GM18508 (cell line): Measurements from ENCODE around the gene KCNK1.

Experiments
- ATAC-seq: cut with Tn5 transposase; IDR thresholded peaks from one replicate; pipeline ENCODE4 v1.9.1; 2021; ENCODE audit warnings: moderate number of reproducible peaks; ENCODE audit not compliant: insufficient read depth, unreplicated experiment

Gene KCNK1

GRCh38 chr1:233689748-233690254 lies 75.9 kb downstream of the KCNK1 start:
- ATAC-seq = no peak

- ATAC-seq = no peak
Observed at GRCh38 chr1:233695901-233696300, 82.0 kb downstream of the KCNK1 start.

GRCh38 chr1:233700338-233700737 lies 86.4 kb downstream of the KCNK1 start:
- ATAC-seq = no peak

- no peak for ATAC-seq
Observed at GRCh38 chr1:233704170-233704897, 90.4 kb downstream of the KCNK1 start.

GRCh38 chr1:233704898-233705723 lies 91.2 kb downstream of the KCNK1 start:
- no peak for ATAC-seq

- no peak for ATAC-seq
Observed at GRCh38 chr1:233707153-233707879, 93.4 kb downstream of the KCNK1 start.

- no peak for ATAC-seq
Observed at GRCh38 chr1:233707880-233708815, 94.2 kb downstream of the KCNK1 start.

- ATAC-seq = no peak
Observed at GRCh38 chr1:233710031-233710430, 96.1 kb downstream of the KCNK1 start.

- ATAC-seq = no peak
Observed at GRCh38 chr1:233710507-233710906, 96.6 kb downstream of the KCNK1 start.

GRCh38 chr1:233714631-233715217 lies 100.8 kb downstream of the KCNK1 start:
- ATAC-seq = no peak

- ATAC-seq = no peak
Observed at GRCh38 chr1:233718057-233718456, 104.2 kb downstream of the KCNK1 start.

GRCh38 chr1:233719655-233720341 lies 105.9 kb downstream of the KCNK1 start:
- no peak for ATAC-seq

GRCh38 chr1:233721004-233721595 lies 107.2 kb downstream of the KCNK1 start:
- no peak for ATAC-seq
